ENCODE results near the gene GALNT7.

DNA sequence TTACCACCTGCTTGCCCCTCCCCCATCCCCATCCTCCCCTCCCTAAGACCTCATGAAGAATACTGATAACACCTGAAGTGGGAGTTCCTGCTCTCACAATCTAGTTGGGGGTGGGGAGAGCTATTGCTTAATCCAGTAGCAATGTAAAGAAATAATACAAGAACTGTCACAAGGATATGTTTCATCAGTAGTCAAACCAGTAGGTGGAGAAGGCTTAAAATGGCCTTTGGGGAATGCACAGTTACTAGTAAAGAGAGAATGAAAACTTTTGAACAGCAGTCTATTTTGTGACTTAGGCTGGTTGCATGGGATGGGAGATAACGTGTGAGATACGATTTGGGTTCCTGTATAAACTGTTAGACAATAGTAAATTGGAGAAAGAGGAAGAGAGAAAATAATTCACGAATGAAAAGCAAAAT lies 6.0 kb downstream of the GALNT7 start:
- TF ChIP-seq GATA2 (IDR thresholded peaks at IDR 0.05; ENCODE audit: low read depth, low read length) (no peak), GATA3 (IDR thresholded peaks at IDR 0.05; ENCODE audit: low read depth, low read length) (no peak)
